Measurements from ENCODE around the gene OASL.

OASL gene

DNA sequence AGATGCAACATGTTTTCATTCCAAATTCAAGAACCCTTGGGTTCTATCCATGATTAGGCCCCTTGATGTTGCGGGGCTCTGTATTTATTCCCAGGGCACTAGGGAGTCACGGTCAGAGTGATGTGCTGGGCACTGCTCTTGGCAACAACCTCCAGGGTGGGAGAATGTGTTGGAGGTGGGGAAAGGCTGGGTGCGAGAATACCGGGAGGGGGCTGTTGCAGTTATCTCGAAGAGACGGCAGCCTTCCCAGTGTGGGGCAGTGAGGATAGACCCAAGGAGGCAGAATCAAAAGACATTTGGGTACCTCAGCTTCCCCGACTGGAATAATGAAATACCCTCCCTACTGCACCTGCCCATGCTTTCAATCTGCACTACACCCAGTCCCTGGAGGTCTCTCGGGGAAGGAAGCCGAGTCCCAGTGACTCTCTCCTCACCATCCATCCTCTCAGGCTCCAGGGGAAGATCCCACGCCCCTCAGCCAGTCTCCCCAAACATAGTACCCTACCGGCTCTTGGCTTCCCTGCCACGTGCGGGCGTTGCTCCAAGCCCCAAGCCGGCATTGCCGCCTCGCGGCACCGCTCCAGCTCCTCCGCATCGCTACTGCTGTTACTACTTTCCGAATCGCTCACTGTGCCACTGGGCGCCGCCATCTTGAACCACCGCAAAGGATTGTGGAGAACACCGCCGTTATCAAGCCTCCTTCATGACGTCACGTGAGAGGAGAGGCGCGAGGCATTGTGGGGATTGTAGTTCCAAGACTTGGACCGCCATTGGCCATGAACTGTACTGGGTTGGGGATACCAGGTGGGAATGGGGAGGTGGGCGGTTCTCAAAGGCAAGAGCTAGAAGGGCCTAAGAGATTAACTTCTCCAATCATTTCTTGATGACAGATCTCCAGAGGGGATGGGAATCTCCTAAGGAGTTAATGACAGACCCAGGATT lies 22.9 kb downstream of the OASL start, which contains the start of gene C12orf43:
Gene C12orf43 (minus strand): TSS at position 663 of the 942 bp plus-strand sequence. CDS start 13 bp downstream, at position 650.
- DNase-seq (ENCODE audit: low read depth in 2 of 2), result peak; percentile 76 to 87

DNA sequence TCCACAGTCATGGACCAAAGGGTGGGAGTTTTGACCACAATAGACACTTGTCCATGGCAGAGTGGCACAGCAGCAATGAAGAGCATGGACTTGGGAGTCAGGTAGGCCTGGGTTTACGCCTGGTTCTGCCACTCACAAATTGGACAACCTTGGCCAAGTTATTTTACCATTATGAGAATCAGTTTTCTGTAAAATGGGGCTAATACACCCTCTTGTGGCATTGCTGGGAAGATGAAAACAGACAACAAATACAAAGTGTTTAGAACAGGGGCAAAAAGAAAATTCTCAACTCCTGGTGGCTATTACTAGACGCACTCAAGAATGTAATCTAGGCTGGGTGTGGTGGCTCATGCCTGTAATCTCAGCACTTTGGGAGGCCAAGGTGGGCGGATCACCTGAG lies 25.3 kb downstream of the OASL start:
- no peak for DNase-seq (ENCODE audit: low read depth in 2 of 2)

DNA sequence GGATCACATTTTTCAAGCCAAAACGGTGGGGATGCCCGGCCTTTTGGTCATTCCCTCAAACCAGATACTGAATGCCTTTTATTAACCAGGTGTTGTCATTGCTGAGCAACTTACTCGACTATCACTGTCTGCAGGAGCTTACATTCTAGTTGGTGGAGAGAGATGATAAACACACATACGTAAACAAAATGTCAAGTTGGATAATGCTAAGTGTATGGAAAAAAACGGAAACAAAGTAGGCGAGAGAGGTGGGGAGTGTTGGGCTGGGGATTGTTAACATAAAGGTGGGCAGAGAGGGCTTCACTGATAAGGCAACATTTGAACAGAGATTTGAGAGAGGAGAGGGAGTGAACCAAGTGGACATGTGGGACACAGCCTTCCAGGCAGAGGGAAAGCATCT lies 27.2 kb downstream of the OASL start:
- DNase-seq (ENCODE audit: low read depth in 2 of 2), result no peak

DNA sequence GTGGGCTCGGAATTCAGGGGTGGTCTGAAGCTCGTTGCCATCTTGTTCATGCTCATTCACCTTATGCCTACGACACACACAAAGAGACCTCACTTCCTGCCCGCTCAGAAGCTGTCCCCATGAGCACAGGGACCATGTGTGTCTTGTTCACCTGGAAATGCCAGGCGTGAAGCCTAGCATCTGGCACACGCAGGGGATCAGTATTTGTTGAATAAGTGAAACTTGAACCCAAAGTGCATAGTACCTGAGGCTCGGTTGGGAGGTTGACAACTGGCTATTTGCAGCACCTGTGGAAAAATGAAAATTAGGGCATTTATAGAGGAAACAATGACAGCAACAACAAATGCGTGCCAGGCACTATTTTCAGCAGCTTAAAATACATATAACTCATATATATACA lies 28.2 kb downstream of the OASL start:
- no peak for DNase-seq (ENCODE audit: low read depth in 2 of 2)

DNA sequence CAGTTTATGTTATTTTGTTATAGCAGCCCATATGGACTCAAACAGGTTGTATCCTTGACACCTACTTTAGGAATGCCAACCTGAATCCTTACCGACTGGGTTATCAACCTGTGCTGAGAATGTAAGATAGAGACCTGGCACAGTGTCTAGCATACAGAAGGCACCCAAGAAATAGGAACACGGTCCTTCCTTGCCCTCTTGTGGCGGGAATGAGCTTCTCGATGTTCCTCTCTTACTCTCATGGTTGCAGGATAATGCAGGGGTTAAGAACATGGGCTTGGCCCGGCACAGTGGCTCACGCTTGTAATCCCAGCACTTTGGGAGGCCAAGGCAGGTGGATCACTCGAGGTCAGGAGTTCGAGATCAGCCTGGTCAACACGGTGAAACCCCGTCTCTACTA lies 29.3 kb downstream of the OASL start:
- DNase-seq (ENCODE audit: low read depth in 2 of 2), result no peak

DNA sequence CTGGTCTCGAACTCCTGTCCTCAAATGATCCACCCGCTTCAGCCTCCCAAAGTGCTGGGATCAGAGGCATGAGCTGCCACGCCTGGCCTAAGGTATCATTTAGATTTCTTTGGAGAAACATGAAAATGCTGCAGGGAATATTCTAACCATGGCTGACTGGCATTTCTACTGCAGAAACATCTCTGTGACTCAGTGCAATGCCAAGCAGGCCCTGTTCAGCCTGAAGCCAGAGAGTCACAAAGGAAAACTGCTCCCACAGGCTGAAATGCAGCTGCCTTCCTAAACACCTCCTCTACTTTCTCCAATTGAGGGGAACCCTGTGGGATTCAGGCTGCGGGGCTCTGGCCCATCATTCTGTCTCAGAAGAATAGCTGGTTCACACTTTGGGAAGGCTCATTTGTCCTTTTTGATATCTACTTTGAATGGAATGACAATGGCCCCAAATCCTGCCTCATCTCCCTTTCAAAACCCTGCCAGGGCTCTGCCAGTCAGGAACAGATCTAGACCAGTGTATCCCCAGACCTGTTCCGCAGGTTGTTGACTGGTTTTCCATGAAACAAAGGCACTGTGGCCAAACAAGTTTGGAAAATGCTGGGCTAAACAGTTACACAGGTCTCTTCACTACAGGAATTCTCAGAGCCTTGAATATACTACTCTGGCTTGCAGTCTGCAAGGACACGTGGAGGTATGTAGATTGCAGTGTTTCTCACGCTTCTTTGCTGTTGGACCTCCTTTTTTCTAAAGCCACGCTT lies 30.5 kb downstream of the OASL start:
- no peak for DNase-seq (ENCODE audit: low read depth in 2 of 2)

DNA sequence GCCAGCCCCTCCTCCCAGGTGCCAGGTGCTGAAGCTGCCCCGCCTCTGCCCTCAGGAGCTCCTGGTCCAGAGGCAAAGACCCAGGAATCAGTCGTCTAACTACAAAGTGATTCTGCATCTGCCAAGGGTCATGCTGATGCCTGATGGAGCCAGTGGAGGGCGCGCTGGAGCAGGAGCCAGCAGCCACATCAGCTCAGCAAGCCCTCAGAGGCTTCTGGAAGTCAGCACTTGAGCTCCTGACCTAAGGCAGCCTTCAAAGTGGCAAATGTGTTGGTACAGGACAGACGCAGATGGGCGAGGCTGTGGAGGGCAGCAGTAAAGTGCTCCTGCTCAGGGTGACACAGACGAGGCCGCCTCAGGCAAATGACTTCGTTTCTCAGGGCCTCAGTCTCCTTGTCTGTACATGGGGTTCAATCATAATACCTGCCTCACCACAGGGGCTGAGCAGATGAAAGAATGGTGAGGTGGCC lies 33.7 kb downstream of the OASL start:
- DNase-seq (ENCODE audit: low read depth in 2 of 2), result peak in 1 of 2 donors; percentile 7

DNA sequence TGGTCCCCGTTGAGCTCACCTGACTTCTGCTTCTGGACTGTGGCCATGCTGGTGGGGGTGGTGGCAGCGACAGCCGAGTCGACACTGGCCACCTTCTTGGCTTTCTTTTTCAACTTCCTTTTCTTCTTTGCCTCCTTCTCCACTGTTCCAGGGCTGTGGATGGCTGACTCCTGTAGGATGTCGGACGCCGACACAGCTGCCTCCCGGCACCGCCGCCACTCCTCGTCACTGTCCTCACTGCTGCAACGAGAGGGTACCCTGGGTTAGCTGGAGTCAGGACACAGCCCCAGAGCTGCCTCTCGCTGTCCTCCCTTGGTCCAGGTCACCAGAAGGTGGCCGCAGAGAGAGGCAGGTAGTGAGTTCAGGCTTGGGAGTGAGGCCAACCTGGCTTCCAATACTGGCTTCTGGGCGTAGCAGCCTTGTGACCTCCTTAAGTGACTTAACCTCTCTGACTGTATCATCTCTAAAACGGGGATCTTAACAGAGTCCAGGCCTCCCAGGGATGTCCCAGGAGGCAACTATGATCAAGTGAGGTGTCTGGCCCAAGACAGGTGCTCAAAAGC lies 34.7 kb downstream of the OASL start:
- DNase-seq (ENCODE audit: low read depth in 2 of 2), result no peak

DNA sequence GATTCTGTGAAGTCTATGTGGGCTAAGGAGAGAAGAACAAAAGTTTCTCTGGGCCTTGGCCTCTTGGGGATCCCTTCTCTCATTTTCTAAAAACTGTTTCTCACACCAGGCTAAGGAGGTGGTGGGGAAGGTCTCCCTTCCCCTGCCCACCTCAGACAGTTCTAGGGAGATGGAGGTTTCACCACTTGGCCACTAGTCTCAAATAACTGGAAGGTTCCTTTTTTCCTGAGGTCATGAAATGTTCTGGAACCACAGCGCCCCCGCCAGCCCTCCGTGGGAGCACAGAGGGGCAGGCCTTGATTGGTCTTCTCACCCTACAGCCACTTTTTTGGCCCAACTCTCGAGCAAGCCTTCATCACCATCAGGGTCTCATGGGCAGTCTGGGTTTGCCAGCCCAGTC lies 35.4 kb downstream of the OASL start:
- no peak for DNase-seq (ENCODE audit: low read depth in 2 of 2)

DNA sequence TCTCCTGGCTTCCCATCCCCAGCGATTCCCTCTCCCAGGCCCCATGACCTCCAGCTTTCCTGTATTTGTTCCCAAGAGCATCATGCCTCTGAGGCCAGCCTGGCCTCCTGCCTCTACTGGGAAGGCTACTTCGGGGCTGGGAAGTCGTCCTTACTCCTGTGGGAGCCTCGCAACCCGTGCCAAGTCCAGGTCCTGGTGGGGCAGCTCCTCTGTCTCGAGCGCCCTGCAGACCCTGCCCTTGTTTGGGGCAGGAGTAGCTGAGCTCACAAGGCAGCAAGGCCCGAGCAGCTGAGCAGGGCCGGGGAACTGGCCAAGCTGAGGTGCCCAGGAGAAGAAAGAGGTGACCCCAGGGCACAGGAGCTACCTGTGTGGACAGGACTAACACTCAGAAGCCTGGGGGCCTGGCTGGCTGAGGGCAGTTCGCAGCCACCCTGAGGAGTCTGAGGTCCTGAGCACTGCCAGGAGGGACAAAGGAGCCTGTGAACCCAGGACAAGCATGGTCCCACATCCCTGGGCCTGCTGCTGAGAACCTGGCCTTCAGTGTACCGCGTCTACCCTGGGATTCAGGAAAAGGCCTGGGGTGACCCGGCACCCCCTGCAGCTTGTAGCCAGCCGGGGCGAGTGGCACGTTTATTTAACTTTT lies 37.1 kb downstream of the OASL start:
- DNase-seq (ENCODE audit: low read depth in 2 of 2), result no peak

DNA sequence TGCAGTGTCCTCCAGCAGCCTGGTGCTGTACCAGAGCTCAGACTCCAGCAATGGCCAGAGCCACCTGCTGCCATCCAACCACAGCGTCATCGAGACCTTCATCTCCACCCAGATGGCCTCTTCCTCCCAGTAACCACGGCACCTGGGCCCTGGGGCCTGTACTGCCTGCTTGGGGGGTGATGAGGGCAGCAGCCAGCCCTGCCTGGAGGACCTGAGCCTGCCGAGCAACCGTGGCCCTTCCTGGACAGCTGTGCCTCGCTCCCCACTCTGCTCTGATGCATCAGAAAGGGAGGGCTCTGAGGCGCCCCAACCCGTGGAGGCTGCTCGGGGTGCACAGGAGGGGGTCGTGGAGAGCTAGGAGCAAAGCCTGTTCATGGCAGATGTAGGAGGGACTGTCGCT lies 38.0 kb downstream of the OASL start:
- no peak for DNase-seq (ENCODE audit: low read depth in 2 of 2)

DNA sequence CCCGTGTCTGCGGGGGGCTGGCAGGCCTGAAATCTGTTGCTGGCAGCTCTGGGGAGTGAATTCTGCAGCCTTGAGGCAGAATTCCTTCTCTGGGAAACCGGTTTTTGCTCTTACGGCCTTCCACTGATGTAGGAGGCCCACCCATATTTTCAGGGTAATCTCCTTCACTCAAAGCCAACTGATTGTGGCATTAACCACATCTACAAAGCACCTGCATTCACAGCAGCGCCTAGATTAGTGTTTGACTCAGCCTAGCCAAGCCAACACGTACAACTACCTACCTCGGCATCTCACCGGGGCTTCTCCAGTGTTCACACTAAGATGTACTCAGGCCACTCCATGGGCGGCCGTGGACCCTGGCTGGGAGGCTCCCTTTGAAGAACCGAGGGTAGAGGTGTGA lies 38.5 kb downstream of the OASL start:
- no peak for DNase-seq (ENCODE audit: low read depth in 2 of 2)

DNA sequence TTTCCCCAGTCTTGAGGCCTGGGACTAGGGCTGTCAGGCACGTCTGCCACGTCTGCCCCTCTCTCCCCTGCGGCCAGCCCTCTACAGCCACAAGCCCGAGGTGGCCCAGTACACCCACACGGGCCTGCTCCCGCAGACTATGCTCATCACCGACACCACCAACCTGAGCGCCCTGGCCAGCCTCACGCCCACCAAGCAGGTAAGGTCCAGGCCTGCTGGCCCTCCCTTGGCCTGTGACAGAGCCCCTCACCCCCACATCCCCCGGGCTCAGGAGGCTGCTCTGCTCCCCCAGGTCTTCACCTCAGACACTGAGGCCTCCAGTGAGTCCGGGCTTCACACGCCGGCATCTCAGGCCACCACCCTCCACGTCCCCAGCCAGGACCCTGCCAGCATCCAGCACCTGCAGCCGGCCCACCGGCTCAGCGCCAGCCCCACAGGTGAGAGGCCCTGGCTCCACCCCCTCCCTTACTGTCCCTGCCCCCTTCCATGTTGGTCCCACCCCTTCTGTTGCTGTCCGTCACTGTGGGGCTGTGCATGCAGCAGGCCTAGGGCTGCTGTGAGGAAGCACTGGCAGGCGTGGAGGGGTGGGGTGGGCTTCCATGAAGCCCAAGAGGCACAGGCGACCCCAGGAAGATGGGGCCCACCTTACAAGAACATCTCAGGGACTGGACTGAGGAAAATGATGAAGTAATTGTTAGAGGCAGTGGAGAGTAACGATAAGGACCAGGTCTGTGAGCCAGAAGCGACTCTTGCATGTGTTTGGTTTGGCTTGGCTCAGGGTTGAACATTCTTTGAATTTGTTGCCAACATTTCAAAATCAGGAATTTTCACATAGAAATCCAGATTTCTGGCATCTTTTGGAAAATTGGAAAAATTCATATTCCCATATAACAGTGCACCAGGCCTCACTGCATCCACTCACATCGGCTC lies 39.6 kb downstream of the OASL start:
- DNase-seq (ENCODE audit: low read depth in 2 of 2), result no peak

DNA sequence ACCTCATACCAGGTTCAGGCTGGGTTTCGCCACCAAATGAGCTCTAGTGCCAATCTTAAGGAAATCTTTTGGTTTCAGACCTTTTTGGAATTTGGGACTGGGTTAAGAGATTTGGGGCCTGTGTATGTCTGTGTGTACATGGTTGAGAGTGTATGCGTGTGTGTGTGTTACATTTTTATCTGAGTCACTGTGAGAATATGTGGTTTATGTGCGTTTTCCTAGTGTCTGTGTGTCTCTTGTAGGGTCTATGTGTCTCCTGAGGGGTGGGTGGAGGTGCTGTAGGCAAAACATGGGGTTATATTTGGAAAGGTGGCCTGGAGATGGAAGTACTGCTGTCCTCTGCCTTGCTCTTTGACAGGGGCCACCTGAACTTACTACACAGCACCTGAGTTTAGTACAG lies 40.6 kb downstream of the OASL start:
- no peak for DNase-seq (ENCODE audit: low read depth in 2 of 2)

DNA sequence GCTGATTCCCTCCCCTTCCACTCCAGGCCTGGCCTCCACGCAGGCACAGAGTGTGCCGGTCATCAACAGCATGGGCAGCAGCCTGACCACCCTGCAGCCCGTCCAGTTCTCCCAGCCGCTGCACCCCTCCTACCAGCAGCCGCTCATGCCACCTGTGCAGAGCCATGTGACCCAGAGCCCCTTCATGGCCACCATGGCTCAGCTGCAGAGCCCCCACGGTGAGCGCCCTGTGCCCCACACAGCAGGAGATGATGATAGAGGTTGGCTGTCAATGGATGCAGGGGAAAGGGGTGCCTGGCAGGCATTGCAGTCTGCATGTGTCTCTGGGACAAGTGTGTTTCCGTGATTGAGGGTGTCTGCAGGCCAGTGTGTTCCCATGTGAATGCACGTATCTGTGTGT lies 41.6 kb downstream of the OASL start:
- no peak for DNase-seq (ENCODE audit: low read depth in 2 of 2)

DNA sequence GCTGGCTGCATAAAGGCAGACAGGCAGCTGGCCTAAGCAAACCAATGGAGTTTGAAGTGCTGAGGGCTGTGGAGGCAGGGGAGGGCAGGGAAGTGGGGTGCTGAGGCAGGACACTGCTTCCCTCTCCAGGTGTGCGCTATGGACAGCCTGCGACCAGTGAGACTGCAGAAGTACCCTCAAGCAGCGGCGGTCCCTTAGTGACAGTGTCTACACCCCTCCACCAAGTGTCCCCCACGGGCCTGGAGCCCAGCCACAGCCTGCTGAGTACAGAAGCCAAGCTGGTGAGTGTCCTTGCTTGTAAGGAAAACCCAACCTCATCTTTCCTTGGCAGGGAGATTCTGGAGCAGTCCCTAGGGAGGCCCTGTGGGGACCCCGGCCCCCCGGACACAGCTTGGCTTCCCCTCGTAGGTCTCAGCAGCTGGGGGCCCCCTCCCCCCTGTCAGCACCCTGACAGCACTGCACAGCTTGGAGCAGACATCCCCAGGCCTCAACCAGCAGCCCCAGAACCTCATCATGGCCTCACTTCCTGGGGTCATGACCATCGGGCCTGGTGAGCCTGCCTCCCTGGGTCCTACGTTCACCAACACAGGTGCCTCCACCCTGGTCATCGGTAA lies 42.8 kb downstream of the OASL start:
- no peak for DNase-seq (ENCODE audit: low read depth in 2 of 2)

DNA sequence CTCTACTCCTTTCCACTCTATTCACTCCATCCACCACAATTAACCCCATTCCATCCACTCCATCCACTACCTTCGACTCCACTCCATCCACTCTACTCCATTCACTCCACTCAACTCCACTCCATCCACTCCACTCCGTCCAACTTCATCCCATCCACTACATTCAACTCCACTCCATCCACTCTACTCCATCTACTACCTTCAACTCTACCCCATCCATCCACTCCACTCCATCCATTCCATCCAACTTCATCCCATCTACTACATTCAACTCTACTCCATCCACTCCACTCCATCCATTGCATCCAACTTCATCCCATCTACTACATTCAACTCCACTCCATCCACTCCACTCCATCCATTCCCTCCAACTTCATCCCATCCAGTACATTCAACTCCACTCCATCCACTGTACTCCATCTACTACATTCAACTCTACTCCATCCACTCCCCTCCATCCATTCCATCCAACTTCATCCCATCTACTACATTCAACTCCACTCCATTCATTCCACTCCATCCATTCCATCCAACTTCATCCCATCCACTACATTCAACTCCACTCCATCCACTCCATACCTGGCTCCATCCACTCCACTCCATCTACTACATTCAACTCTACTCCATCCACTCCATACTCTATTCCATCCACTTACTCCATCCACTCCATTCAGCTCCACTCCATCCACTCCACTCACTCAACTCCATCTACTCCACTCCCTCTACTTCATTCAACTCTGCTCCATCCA lies 44.3 kb downstream of the OASL start:
- no peak for DNase-seq (ENCODE audit: low read depth in 2 of 2)

DNA sequence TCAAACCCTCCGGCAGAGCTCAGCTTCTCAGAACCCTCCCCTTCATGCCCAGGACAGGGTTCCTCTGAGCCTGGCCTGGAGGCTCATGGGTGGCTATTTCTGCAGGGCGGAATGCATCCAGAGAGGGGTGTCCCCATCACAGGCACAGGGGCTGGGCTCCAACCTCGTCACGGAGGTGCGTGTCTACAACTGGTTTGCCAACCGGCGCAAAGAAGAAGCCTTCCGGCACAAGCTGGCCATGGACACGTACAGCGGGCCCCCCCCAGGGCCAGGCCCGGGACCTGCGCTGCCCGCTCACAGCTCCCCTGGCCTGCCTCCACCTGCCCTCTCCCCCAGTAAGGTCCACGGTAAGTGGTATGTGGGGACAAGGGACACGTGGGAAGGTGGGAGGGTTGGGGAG lies 45.0 kb downstream of the OASL start:
- DNase-seq (ENCODE audit: low read depth in 2 of 2), result no peak

DNA sequence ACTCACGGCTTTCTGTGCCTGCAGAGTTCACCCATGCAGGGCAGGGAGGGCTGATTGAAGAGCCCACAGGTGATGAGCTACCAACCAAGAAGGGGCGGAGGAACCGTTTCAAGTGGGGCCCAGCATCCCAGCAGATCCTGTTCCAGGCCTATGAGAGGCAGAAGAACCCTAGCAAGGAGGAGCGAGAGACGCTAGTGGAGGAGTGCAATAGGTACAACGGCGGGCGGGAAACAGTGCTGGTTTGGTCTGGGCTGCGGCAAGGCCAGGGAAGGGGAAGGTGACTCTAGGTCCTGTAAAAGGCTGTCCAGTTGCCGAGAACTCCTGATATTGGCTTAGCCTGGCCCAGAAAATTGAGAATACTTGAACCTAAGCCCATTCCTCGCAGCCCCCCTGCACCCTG lies 45.5 kb downstream of the OASL start:
- DNase-seq (ENCODE audit: low read depth in 2 of 2), result no peak

DNA sequence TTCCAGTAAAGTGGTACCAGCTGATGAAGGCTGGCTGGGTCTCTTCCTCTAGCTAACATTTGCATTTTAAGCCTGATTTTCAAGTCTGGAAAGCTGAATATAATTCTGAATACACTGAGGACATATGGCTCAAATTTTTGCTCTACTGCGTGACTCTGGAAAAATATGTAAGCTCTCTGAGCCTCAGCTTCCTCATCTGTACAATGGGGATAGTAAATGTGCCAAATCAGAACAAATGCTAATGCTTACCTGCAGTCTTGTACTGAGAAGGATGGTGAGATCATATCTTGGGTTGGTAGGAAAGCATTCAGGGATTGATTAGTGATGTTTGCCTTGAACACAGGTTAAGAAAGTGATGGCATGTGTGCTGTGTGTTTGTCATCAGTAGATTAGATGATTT lies 46.1 kb downstream of the OASL start:
- DNase-seq (ENCODE audit: low read depth in 2 of 2), result no peak
